Forelimb muscle (tissue), 1 donor: Measurements from ENCODE around the gene SFTA2. TPM values are rescaled to one million over a fixed set of nuclear protein-coding genes. Genes with fewer than 3 reads are reported as not detected.

Experiments
- DNase-seq: peaks from one replicate; pipeline ENCODE4 v3.0.0-alpha.2; 2013; ENCODE audit warnings: low read depth
- polyA plus RNA-seq: library from polyadenylated mRNA; unstranded; fragments of 120-200 nt; gene quantifications from one replicate; pipeline ENCODE4 v1.2.1, GENCODE V29; 2013; ENCODE audit not compliant: insufficient read length

The SFTA2 gene
- polyA plus RNA-seq, 1 donor = not detected

DNA sequence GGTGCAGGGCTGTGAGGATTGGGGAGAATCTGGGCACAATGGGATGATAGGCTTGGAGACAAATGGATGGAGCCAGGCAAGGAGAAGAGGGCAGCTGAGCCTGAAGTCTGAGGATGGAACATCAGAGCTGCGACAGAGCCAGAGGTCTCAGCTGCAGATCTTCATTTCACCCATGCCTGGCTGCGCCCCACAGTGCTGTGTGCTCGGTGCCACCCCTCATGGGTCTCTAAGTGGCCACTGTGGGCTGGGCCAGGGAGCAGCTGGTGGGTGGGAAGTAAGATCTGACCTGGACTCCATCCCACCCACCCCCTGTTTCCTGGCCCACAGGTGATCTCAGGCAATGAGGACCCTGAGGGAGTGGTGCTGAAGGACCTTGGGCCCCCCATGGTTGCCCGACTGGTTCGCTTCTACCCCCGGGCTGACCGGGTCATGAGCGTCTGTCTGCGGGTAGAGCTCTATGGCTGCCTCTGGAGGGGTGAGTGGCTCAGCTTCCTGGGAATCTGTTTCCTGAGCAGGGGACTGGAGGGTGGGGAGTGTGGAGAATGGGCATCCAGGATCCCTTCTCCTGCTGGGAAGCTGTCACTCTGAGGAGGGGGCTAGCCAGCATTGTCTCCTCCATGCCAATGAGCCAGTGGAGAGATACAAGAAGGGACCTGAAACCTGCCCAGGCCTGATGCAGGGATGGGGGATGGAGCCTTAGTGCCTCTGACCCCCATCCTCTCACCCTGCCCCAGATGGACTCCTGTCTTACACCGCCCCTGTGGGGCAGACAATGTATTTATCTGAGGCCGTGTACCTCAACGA lies 41.1 kb downstream of the SFTA2 start:
- DNase-seq = no peak

DNA sequence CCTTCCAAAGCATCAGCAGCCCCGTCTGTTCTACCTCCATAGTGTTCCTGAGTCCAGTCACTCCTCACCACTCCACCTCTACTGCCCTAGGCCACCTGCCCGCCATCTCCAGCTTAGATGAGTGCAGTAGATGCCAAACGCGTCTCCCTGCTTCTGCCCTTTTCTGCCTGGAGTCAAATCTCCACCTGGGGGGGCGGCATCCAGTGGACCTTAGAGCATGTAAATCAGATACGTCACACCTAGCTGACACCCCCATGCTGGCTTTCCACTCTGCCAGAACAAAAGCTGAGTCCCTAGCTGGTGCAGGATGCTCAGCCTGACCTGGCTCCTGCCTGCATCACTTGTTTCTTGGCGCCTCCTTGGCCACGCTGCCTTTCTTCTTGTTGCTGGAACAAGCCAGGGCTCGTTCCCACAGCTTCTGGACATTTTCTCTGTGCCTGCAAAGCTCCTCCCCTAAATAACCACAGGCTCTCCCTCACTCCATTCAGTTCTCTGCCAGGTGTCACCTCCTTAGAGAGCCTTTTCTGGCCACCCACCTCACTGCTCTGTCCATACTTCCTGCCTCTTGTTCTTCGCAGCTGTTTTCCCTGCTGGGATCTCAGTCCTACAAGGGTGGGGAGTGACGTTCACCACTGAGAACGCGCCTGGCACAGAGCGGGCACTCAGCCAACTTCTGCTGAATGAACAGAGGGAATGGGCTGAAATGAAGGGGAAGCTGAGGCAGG lies 41.9 kb downstream of the SFTA2 start:
- DNase-seq = no peak

DNA sequence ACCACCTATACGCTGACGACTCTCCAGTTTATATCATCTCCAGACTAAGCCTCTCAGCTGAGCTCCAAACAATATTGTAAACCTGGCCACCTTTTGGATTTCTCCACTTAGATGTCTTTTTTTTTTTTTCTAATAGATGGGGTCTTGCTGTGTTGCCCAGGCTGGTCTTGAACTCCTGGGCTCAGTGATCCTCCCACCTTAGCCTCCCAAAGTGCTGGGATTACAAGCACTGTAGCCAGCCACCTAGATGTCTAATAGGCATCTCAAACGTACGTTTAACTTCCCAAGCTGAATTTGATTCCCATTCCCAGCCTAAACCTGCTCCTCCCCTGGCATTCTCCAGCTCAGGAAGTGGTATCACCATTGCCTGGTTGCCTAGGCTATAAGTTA lies 42.5 kb downstream of the SFTA2 start:
- no peak for DNase-seq

DNA sequence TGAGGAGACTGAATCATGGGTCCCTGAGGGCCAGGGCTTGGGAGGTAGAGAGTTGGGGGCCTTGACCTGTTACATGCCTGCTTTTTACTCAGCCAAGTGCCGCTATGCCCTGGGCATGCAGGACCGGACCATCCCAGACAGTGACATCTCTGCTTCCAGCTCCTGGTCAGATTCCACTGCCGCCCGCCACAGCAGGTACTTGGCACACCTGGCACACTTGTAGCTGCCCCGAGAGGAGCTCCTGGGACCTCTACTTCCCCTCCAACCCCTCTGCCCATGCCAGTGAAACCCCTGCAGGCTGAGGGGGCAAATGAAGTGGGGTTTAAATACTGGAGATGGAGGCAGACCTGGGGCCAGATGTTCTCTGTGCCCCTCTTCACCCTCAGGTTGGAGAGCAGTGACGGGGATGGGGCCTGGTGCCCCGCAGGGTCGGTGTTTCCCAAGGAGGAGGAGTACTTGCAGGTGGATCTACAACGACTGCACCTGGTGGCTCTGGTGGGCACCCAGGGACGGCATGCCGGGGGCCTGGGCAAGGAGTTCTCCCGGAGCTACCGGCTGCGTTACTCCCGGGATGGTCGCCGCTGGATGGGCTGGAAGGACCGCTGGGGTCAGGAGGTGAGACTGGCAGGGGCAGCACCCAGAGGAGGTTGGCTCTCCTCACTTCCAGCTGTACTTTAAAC lies 43.0 kb downstream of the SFTA2 start:
- no peak for DNase-seq

DNA sequence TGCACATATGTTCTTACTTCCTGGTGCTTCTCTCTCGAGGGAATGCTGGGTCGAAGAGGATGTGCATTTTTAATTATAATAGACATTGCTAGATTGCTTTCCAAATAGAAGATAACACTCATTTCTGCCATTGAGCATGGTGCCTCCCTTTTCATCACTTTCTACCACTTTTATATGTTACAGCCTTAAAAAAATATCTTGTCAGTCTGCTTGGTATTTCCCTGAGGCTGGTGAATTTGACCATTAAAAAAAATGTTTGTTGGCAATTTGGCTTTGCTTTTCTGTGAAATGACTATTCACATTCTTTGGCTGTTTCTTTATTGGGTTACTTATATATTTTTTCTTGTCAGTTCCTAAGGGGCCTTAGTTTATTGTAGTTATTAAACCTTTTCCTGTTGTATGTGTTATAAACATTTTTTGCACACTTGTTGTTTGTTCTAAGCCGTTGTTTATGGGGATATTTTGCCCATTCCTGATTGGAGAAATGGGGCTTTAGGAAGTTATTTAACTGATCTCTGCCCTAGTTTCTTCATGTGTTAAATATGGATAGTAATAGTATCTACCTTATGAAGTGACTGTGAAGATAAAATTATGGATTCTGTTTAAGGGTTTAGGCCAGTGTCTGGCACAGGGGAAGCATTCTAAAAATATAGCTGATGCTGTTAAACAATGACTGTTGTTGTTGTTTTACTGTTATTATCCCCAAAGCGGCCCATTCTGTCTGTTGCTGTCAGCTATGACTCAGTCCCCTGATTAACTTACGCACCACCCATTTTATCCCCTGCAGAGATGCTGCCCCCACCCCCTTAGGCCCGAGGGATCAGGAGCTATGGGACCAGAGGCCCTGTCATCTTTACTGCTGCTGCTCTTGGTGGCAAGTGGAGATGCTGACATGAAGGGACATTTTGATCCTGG lies 43.8 kb downstream of the SFTA2 start:
- no peak for DNase-seq

DNA sequence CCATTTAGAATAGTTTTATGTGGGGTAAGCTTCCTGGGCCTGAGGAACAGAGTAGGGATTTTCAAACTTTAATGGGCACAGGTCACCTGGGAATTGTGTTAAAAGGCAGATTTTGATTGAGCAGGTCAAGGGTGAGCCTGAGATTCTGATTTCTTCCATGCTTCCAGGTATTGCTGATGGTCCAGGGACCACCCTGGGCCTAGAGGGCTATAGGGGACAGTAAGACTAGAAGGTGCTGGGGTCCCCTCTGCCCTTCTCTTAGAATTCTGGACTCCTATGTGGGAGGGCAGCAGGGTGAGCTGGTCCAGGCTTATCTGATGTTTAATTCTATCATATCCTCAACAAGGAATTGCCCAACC lies 45.1 kb downstream of the SFTA2 start:
- no peak for DNase-seq

DNA sequence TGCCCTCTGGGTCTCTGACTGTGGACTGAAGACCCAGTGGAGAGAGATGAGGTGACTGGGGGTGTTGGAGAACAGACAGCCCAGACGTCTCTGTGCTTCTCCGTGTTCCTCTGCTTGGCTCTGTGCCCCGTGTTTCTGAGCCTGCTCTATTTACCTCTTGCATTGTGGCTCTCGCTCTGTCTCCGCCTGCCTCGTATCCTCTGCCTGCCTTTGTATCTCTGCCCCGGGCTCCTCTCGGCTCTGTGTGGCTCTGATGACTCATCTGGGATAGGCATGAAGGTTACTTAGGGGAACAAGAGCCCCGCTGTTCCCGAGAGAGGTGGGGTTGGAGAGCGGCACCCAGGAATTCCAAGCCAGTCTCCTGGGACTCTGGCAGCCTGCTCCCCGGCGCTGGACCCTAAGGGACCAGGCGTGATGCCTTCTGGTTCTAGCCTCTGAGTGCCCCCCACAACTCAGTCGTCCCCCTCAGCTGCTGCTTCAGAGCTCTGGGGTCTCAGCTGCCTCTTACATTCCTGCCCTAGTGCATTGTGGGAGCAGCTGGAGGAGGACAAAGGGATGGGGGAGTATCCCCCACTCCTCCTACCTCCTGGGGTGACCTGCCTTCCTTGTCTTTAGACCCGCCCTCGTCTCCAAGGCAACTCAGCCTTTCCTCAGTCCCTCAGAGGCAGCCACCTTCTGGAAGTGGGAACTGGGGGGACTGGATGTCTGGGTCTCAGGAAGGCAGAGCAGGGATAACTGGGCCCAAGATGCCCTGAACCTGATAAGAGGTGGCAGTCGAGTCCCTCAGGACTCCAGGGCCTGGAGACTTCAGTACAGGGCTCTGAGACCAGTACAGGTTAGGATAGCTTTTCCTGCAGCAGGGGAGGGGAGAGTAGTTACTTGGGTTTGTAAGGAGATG lies 45.7 kb downstream of the SFTA2 start:
- no peak for DNase-seq

DNA sequence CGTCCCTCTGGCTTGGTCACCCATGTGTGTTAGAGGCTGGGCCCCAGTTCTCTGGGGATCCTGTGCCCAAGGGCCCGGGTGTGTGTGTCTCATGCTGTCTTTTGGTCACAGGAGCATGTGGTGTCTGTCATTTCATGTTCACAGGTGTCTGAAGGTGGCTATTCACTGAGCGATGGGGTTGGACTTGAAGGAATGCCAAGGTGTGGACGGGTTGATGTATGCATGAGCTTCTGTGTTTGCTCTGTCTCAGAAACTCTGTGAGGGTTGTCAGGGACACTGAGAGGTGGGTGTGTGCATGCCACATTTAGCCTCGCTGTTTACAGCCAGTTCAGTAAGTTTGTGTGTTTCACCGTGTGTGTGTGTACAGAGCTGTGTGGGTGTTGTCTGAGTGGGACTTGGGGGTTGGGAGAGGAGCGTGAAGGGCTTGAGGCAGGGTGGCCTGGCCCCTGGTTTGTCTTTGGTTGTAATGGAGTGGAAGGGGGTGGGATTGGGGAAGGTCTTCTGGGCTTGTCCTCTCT lies 46.4 kb downstream of the SFTA2 start:
- no peak for DNase-seq

DNA sequence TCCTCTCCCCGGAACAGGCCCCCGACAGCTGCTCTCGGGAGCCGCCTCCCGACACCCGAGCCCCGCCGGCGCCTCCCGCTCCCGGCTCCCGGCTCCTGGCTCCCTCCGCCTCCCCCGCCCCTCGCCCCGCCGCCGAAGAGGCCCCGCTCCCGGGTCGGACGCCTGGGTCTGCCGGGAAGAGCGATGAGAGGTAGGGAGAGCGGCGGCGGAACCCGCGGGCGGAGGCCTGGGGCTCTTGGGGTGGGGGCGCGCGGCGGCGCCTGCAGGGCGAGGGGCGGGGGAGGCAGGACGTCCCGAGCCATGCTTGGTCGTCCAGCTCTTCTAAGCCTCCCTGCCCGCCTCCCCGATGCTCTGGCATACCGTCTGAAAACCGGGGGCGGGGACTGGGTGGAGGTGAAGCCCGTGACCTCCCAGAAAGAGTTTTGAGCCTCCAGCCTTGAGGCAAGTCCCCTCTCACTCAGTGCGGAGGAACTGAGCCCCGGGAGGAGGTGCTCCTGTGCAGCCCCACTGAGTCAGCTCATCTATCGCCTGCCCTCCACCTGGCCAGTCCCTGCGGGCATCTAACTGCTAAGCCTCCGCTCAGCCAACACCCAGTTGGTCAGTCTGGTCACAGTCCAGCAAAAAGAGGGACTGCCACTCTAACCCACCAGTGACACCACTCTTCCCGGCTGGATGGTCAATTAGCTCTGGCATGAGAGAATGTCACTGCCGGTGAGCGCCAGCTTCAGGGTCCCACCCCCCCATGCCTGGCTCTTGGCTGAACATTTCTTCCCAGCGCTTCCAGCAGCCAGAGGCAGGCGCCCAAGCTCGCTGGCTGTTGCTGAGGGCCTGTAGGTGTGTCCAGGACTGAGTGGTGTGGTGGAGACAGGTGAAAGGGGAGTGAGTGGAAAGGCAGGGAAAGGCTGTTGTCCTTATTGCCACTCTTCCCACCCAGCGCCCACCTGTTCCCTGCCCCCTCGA lies 47.2 kb downstream of the SFTA2 start:
- no peak for DNase-seq

DNA sequence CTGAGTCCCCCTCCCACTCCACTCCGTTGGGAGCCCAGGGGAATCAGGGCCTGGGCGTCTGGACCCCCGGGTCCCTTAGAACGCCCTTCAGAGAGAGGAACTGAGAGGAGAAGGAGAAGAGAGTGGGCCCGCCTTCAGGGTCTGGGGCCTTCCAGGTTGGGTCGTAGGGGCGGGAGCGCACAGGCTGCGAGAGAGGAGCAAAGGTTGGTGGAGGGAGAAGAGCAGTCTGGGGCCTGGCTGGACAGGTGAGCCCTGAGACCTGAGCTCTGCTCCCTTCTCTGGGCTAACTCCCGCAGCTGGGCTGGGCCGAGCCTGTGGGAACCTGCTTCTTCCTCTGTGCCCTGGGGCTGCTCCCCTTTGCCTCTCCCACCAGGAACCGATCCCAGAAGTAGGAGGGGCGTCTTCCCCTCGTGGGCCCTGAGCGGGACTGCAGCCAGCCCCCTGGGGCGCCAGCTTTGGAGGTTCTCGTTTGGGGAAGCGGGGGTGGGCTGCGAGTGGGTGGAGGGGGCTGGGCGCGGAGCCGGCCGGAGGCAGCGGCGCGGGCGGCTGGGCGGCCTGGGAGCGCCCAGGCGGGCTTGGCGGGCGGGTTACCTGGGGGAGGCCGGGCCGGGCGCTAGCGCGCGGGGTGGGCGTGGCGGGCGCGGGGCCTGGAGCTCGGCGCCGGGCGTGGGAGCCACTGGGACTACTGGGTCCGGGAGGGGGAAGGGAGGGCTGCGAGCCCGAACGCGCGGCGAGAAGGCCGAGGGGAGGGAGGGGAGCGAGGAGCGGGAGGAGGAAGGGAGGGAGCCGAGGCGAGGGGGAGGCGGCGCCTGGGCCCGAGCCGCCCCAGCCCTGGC lies 48.1 kb downstream of the SFTA2 start, which contains the start of gene DDR1:
DDR1 (plus strand) TSS at position 835 of the 836 bp plus-strand sequence. CDS start 4,211 bp downstream, outside the sequence.
- DNase-seq = no peak

DNA sequence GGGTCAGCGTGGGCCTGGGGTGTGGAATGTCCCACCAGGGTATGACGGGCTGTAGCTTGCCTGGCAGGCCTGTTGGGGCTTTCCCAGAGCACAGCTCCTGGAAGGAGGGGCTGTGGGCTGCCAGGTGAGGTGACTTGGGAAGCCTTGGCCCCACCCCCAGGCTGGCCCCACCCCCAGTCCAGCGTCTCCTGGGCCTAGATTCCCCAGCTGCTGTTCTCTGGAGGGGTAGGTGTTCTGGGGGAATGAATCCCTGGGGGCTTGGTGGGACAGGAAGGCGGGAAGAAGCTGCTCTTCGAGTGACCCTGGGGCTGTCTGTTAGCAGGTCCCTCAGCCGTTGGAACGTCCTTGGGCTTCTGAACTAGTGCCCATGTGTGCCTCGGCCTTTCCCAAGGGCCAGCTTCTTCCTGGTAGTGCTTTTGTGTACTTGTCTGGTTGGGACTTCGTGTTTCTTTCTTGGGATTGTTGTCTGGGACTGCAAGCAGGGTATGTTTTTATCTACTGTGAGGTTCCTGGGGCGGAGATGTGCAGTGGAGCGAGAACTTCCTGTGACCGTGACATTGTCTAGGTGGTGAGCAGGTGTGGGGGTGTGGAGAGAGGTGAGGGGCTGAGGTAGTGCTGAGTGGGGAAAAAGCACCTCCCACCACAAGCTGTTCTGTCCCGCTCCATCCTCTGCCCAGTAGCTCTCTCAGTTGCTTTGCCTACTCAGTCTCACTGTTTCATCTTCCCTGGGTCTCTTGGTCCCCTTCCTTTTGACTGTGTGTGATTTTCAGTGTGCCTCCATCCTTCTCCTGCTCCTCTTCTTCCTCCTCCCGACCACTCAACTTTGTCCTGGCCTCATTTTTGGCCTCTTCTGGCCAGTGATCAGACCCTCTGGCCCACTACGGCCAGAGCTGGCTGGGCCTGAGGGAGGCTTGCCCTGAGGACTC lies 48.9 kb downstream of the SFTA2 start:
- DNase-seq = no peak

DNA sequence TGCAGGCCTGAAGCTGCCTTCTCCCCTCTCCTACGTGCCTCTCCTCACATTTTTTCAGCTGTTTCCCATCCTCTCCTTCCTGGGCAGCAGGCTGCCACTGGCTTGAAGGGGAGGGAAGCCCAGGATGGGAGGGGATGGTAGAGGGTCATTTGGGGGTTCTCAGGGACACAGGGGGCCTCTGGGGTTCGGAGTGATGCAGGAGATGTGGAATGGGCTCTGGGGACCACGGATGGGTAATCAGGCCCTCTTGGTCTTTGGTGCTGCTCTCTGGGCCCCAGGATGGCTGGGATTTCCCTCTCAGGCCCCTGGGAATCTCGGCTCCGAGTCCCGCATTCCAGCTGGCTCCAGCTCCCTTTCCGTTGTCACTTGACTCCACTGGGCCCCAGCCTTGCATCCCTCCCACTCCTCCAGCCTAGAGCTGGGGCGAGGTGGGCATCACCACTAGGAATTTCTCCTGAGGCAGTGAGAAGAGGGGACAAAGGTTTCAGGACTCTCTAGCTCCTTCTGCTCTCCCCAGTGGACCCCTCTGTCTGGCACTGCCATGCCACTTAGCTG lies 49.7 kb downstream of the SFTA2 start:
- DNase-seq = no peak

DNA sequence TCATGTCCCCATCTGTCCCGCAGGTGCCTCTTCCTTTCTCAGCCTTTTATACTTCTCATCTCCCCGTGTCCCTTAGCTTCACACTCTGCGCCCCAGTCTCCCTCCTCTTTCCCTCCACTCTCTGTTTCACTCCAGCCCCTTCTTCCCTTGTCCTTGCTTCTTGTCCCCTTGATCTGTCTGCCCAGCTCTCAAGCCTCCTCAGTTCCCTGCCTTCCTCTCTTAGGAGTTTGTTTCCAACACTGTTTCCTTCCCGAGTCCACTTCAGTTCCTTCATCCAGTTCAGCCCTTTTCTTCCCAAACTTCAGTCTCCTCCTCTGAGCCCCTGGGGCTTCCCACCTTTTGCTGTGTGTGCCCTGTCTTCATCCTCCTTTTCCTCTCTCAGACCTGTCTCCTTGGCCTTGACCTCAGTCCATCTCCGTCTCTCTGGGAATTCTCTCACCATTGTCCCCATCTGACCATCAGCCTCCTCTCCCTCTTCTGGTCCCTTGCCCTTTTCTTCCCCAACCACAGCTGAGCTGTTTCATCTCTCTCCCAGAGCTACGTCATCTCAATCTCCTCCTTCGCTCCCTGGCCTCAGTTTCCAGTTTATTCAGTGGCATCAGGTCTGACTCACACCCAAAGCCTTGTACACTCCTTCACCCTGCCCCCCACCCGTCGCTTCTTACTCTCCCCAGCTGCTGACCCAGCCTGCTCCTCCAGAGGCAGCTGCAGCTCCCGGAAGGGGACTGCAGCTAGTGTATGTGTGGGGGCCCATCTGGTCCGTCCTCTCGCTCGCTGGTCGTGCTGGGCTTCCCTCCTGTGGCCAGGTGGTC lies 50.4 kb downstream of the SFTA2 start:
- no peak for DNase-seq
